ENCODE results near the gene ST6GAL1. TPM values are rescaled to one million over a fixed set of nuclear protein-coding genes. Genes with fewer than 3 reads are reported as not detected.

ST6GAL1 gene
- total and polyA plus RNA-seq, 2 of the 13 experiments (the other 11 are each of a cell fraction or from before 2014, with no cell fraction given): 79.9 to 164 TPM

- intact Hi-C loops (cut with micrococcal nuclease; ENCODE audit: unreplicated experiment) (no loop called here), in situ Hi-C loops (cut with HindIII; ENCODE audit: extremely low pct_ligation_motif_present, low pct_unique_long_range_greater_than_20kb) (no loop called here)
- Histone ChIP-seq H3K4me1 (ENCODE audit: insufficient read depth, low read length) (no peaks in the 10 kb centered on the region), H3K9ac (ENCODE audit: insufficient read depth, low read depth, low read length) (no peak overlapping the region), H4K20me1 (ENCODE audit: insufficient read depth, low read length) (no peaks in the 10 kb centered on the region), H3K4me3 (replicated peaks in 1 of 3; ENCODE audit: insufficient read depth in 1 of 3, low read depth in 2 of 3, low read length in 3 of 3) (no peak overlapping the region), H3K36me3 (replicated peaks in 1 of 2; ENCODE audit: control insufficient read depth in 1 of 2, insufficient read depth in 2 of 2, low read length in 2 of 2) (no peaks in the 10 kb centered on the region), H3K27me3 (ENCODE audit: control insufficient read depth in 1 of 2, insufficient read depth in 2 of 2, low read length in 2 of 2) (0 out of 5 replicates have a peak, but pooled peaks cover 0 to 5% of the 10 kb centered on the region in 2 experiments), H2AFZ (ENCODE audit: low read length) (no peak overlapping the region), H3K79me2 (ENCODE audit: insufficient read depth, low read length) (no peaks in the 10 kb centered on the region), H3K4me2 (ENCODE audit: low read depth, low read length) (no peak overlapping the region), H3K9me3 (ENCODE audit: low read length) (peaks cover 6% of the 10 kb centered on the region), H3K27ac (ENCODE audit: extremely low read length, insufficient read depth, low read length) (no peak overlapping the region)
- 0% methylated on average over 1 of the region's 1 CpG for WGBS (ENCODE audit: low lambda C conversion rate)
- no peak for TF ChIP-seq TAF15 (IDR thresholded peaks at IDR 0.05; ENCODE audit: low read depth, low read length, poor library complexity, severe bottlenecking)
- TF ChIP-seq ZNF335 (CRISPR knock-in tag; IDR thresholded peaks at IDR 0.05): no peak
- TF ChIP-seq ATF3 (CRISPR knock-in tag; IDR thresholded peaks at IDR 0.05): no peak
- no peak for TF ChIP-seq GABPA (IDR thresholded peaks at IDR 0.05; ENCODE audit: low read depth, low read length)
- TF ChIP-seq GABPA (CRISPR knock-in tag; IDR thresholded peaks at IDR 0.05; ENCODE audit: low read depth): no peak
- TF ChIP-seq REXO4 (CRISPR knock-in tag; IDR thresholded peaks at IDR 0.05; ENCODE audit: borderline replicate concordance): no peak
- no peak for TF ChIP-seq SMAD9 (CRISPR knock-in tag; IDR thresholded peaks at IDR 0.05)
- TF ChIP-seq RFX1 (IDR thresholded peaks at IDR 0.05): no peak
- TF ChIP-seq ZNF234 (CRISPR knock-in tag; conservative IDR thresholded peaks at IDR 0.05): no peak
- TF ChIP-seq KDM5B (CRISPR knock-in tag; IDR thresholded peaks at IDR 0.05; ENCODE audit: borderline replicate concordance): no peak
- no peak for TF ChIP-seq NCOA2 (CRISPR knock-in tag; IDR thresholded peaks at IDR 0.05)
- TF ChIP-seq THAP9 (CRISPR knock-in tag; IDR thresholded peaks at IDR 0.05; ENCODE audit: borderline replicate concordance): no peak
- no peak for TF ChIP-seq ATF7 (IDR thresholded peaks at IDR 0.05)
- no peak for TF ChIP-seq ATF7 (CRISPR knock-in tag; IDR thresholded peaks at IDR 0.05)
- TF ChIP-seq ADNP (CRISPR knock-in tag; IDR thresholded peaks at IDR 0.05): no peak
- no peak for TF ChIP-seq ARHGAP35 (CRISPR knock-in tag; IDR thresholded peaks at IDR 0.05; ENCODE audit: borderline replicate concordance)
- no peak for ATAC-seq
- DNase-seq (ENCODE audit: low spot score): no peak
- CTCF ChIA-PET (ENCODE audit: low intra/inter-chr PET ratio, low total read pairs): no interaction called here
- FAIRE-seq: no peak
- BruUV-seq (replicated peaks): no TSS peak
- POLR2A ChIA-PET: interaction anchor here (0.8 kb wide), 1 partner anchor 8 kb away, joined by 6 read pairs; no protein-coding TSS in a partner anchor
Observed at GRCh38 chr3:187093320-187093719, 163.0 kb downstream of the ST6GAL1 start.

All from HepG2 (cell line).